ENCODE results near the gene DNM2. TPM values are rescaled to one million over a fixed set of nuclear protein-coding genes. Genes with fewer than 3 reads are reported as not detected.
A peak's percentile ranks its signal among the peaks of the same experiment; 100 is the strongest.

DNM2 gene
- total and polyA plus RNA-seq, 10 of the 15 experiments (the other 5 are each of a cell fraction or from before 2014, with no cell fraction given), result 1.2 to 146 (median 68.9) TPM

GRCh38 chr19:10870955-10871603, 153.2 kb downstream of the DNM2 start, which contains the start of gene CARM1 (continued):
- no peak for TF ChIP-seq RFX5 (IDR thresholded peaks at IDR 0.05; ENCODE audit: low read depth, low read length)
- TF ChIP-seq CEBPZ (IDR thresholded peaks at IDR 0.05; ENCODE audit: low read depth, low read length), result no peak
- peak; percentile 29; the same call in 1 of the 2 replicates for TF ChIP-seq PAX5 (IDR thresholded peaks at IDR 0.05; ENCODE audit: borderline replicate concordance, low read depth, low read length)
- TF ChIP-seq NFIC (IDR thresholded peaks at IDR 0.05; ENCODE audit: low read depth, low read length), result no peak
- TF ChIP-seq RAD51 (IDR thresholded peaks at IDR 0.05), result no peak
- no peak for TF ChIP-seq ZZZ3 (IDR thresholded peaks at IDR 0.05; ENCODE audit: control insufficient read depth, insufficient read length, low read depth)
- TF ChIP-seq, protein P1, sequence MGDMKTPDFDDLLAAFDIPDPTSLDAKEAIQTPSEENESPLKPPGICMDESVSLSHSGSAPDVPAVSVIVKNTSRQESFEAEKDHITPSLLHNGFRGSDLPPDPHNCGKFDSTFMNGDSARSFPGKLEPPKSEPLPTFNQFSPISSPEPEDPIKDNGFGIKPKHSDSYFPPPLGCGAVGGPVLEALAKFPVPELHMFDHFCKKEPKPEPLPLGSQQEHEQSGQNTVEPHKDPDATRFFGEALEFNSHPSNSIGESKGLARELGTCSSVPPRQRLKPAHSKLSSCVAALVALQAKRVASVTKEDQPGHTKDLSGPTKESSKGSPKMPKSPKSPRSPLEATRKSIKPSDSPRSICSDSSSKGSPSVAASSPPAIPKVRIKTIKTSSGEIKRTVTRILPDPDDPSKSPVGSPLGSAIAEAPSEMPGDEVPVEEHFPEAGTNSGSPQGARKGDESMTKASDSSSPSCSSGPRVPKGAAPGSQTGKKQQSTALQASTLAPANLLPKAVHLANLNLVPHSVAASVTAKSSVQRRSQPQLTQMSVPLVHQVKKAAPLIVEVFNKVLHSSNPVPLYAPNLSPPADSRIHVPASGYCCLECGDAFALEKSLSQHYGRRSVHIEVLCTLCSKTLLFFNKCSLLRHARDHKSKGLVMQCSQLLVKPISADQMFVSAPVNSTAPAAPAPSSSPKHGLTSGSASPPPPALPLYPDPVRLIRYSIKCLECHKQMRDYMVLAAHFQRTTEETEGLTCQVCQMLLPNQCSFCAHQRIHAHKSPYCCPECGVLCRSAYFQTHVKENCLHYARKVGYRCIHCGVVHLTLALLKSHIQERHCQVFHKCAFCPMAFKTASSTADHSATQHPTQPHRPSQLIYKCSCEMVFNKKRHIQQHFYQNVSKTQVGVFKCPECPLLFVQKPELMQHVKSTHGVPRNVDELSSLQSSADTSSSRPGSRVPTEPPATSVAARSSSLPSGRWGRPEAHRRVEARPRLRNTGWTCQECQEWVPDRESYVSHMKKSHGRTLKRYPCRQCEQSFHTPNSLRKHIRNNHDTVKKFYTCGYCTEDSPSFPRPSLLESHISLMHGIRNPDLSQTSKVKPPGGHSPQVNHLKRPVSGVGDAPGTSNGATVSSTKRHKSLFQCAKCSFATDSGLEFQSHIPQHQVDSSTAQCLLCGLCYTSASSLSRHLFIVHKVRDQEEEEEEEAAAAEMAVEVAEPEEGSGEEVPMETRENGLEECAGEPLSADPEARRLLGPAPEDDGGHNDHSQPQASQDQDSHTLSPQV (IDR thresholded peaks at IDR 0.05), result 0 out of 2 replicates have a peak, but pooled peaks have one; percentile 75
- peak; percentile 81; the same call in 1 of the 2 replicates for TF ChIP-seq MXI1 (IDR thresholded peaks at IDR 0.05; ENCODE audit: low read depth, low read length)
- TF ChIP-seq, protein P2, sequence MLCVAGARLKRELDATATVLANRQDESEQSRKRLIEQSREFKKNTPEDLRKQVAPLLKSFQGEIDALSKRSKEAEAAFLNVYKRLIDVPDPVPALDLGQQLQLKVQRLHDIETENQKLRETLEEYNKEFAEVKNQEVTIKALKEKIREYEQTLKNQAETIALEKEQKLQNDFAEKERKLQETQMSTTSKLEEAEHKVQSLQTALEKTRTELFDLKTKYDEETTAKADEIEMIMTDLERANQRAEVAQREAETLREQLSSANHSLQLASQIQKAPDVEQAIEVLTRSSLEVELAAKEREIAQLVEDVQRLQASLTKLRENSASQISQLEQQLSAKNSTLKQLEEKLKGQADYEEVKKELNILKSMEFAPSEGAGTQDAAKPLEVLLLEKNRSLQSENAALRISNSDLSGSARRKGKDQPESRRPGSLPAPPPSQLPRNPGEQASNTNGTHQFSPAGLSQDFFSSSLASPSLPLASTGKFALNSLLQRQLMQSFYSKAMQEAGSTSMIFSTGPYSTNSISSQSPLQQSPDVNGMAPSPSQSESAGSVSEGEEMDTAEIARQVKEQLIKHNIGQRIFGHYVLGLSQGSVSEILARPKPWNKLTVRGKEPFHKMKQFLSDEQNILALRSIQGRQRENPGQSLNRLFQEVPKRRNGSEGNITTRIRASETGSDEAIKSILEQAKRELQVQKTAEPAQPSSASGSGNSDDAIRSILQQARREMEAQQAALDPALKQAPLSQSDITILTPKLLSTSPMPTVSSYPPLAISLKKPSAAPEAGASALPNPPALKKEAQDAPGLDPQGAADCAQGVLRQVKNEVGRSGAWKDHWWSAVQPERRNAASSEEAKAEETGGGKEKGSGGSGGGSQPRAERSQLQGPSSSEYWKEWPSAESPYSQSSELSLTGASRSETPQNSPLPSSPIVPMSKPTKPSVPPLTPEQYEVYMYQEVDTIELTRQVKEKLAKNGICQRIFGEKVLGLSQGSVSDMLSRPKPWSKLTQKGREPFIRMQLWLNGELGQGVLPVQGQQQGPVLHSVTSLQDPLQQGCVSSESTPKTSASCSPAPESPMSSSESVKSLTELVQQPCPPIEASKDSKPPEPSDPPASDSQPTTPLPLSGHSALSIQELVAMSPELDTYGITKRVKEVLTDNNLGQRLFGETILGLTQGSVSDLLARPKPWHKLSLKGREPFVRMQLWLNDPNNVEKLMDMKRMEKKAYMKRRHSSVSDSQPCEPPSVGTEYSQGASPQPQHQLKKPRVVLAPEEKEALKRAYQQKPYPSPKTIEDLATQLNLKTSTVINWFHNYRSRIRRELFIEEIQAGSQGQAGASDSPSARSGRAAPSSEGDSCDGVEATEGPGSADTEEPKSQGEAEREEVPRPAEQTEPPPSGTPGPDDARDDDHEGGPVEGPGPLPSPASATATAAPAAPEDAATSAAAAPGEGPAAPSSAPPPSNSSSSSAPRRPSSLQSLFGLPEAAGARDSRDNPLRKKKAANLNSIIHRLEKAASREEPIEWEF (IDR thresholded peaks at IDR 0.05; ENCODE audit: insufficient replicate concordance, low read depth, low read length), result no peak
- no peak for TF ChIP-seq SPI1 (IDR thresholded peaks at IDR 0.05; ENCODE audit: borderline replicate concordance, insufficient read depth, low read depth, low read length)
- TF ChIP-seq GABPA (IDR thresholded peaks at IDR 0.05; ENCODE audit: low read depth), result no peak
- peak; percentile 72 for TF ChIP-seq RAD21 (IDR thresholded peaks at IDR 0.05; ENCODE audit: insufficient read depth, low read depth, low read length)
- no peak; the same call in 1 of the 2 replicates for TF ChIP-seq IKZF1 (conservative IDR thresholded peaks at IDR 0.05)
- no peak for TF ChIP-seq EP300 (IDR thresholded peaks at IDR 0.05; ENCODE audit: borderline replicate concordance in 1 of 2, control insufficient read depth in 1 of 2, low read depth in 2 of 2, low read length in 2 of 2)
- TF ChIP-seq ZNF274 (IDR thresholded peaks at IDR 0.05; ENCODE audit: insufficient read depth, insufficient read length), result no peak
- TF ChIP-seq HDGF (IDR thresholded peaks at IDR 0.05), result no peak
- no peak for TF ChIP-seq MTA2 (IDR thresholded peaks at IDR 0.05; ENCODE audit: low read depth)
